GM12878 (cell line): Measurements from ENCODE around the gene TRMT10C. TPM values are rescaled to one million over a fixed set of nuclear protein-coding genes. Genes with fewer than 3 reads are reported as not detected.

Experiments used
- ATAC-seq: fragments of 200-7000 bp; cut with Tn5 transposase; 3 replicates; pipeline ENCODE4 v1.9.1; 2020; ENCODE audit warnings: mild to moderate bottlenecking, moderate library complexity
- BruUV-seq: library from RNA; stranded (reverse); fragments of 400-500 nt; replicated peaks from 2 replicates; lab custom pipeline; 2021; lab: Mats Ljungman, UMichigan
- CTCF ChIA-PET: fragments of 300-600 bp; sonication (Branson Sonifier 250); formaldehyde crosslinking; extraction: SDS; loops from one replicate; lab custom pipeline; 2021; ENCODE audit warnings: inconsistent platforms; lab: Yijun Ruan, JAX
- POLR2A ChIA-PET: fragments of 350-600 bp; formaldehyde crosslinking; extraction: SDS; loops from one replicate; lab custom pipeline; 2021; ENCODE audit warnings: inconsistent platforms; lab: Charles Lee
- RAD21 ChIA-PET: fragments of 300-600 bp; sonication (Branson Sonifier 250); formaldehyde crosslinking; loops from one replicate; lab custom pipeline; 2023; ENCODE audit warnings: antibody characterized with exemption; ENCODE audit not compliant: unreplicated experiment; lab: Charles Lee
- SMC1A ChIA-PET: fragments of 300-600 bp; sonication (Branson Sonifier 250); formaldehyde crosslinking; loops from one replicate; lab custom pipeline; 2023; ENCODE audit not compliant: unreplicated experiment, uncharacterized antibody; lab: Charles Lee
- DNase-seq: peaks from one replicate; pipeline ENCODE4 v3.0.0-alpha.2; 2011; ENCODE audit warnings: low read depth, low spot score
- FAIRE-seq: peaks from 3 replicates; lab custom pipeline; 2011; peaks lifted over from hg19 to GRCh38; lab: Jason Lieb, UNC
- H2AFZ ChIP-seq: 2 replicates; pipeline ENCODE4 v1.6.0; 2011; ENCODE audit warnings: low read depth, low read length, control low read depth; ENCODE audit not compliant: control insufficient read depth
- H3K27ac ChIP-seq: 2 replicates; pipeline ENCODE4 v1.5.1; 2011; ENCODE audit warnings: control low read depth; ENCODE audit not compliant: control insufficient read depth, insufficient read depth
- H3K27me3 ChIP-seq, 2 experiments: replicated peaks in 1 of 2; 2 replicates each; pipeline versions ENCODE4 v1.6.0 to v1.6.1; 2011; ENCODE audit warnings: low read length in 1 of 2; ENCODE audit not compliant: control insufficient read depth in 2 of 2, insufficient read depth in 2 of 2
- H3K36me3 ChIP-seq, 2 experiments: 2 replicates each; pipeline ENCODE4 v1.5.1; 2011; ENCODE audit warnings: low read length in 1 of 2; ENCODE audit not compliant: control insufficient read depth in 2 of 2, insufficient read depth in 2 of 2
- H3K4me1 ChIP-seq: 2 replicates; pipeline ENCODE4 v1.6.1; 2011; ENCODE audit warnings: mild to moderate bottlenecking, low read length, moderate library complexity, mixed read lengths; ENCODE audit not compliant: control insufficient read depth, insufficient read depth
- H3K4me2 ChIP-seq: 2 replicates; pipeline ENCODE4 v1.6.0; 2011; ENCODE audit warnings: control low read depth; ENCODE audit not compliant: control insufficient read depth, insufficient read depth
- H3K4me3 ChIP-seq: fragments of 200-600 bp; sonication (generic); 2 replicates; pipeline ENCODE4 v1.5.1; 2016
- H3K79me2 ChIP-seq: 2 replicates; pipeline ENCODE4 v1.6.0; 2011; ENCODE audit warnings: low read length; ENCODE audit not compliant: control insufficient read depth, insufficient read depth
- H3K9ac ChIP-seq: 2 replicates; pipeline ENCODE4 v1.8.0; 2011; ENCODE audit warnings: low read length, control low read depth, mixed read lengths; ENCODE audit not compliant: control insufficient read depth, insufficient read depth
- H3K9me3 ChIP-seq: replicated peaks from 3 replicates; pipeline ENCODE4 v1.5.1; 2011; ENCODE audit warnings: mild to moderate bottlenecking, low read length; ENCODE audit not compliant: control insufficient read depth, insufficient read depth
- H4K20me1 ChIP-seq: 2 replicates; pipeline ENCODE4 v1.6.0; 2011; ENCODE audit not compliant: control insufficient read depth, insufficient read depth
- CEBPZ ChIP-seq: fragments of 150-350 bp; IDR thresholded peaks from 2 replicates; pipeline ENCODE4 v1.6.1; 2016; ENCODE audit warnings: low read depth, low read length
- FOXM1 ChIP-seq: IDR thresholded peaks from 2 replicates; pipeline ENCODE4 v1.6.1; 2012; ENCODE audit warnings: low read depth, mild to moderate bottlenecking, inconsistent platforms, low read length, moderate library complexity
- KAT2A ChIP-seq: conservative IDR thresholded peaks from 2 replicates; pipeline ENCODE4 v1.6.1; 2011; ENCODE audit warnings: low read depth, low read length; ENCODE audit not compliant: control insufficient read depth
- MYC ChIP-seq: IDR thresholded peaks from 2 replicates; pipeline ENCODE4 v1.6.1; 2011; ENCODE audit warnings: mild to moderate bottlenecking, low read length, moderate library complexity, inconsistent platforms; ENCODE audit not compliant: insufficient read depth, insufficient replicate concordance, insufficient read length, severe bottlenecking
- POLR2AphosphoS2 ChIP-seq: IDR thresholded peaks from 2 replicates; pipeline ENCODE4 v1.6.1; 2011; ENCODE audit warnings: low read depth, mild to moderate bottlenecking, low read length, improper control_type of control experiment, moderate library complexity
- PRDM15 ChIP-seq: fragments of 450-650 bp; formaldehyde crosslinking; IDR thresholded peaks from 2 replicates; pipeline ENCODE4 v1.4.0; 2020; ENCODE audit warnings: mild to moderate bottlenecking, moderate library complexity
- RAD21 ChIP-seq: IDR thresholded peaks from 2 replicates; pipeline ENCODE4 v1.6.1; 2011; ENCODE audit warnings: mild to moderate bottlenecking, low read depth, low read length, moderate library complexity; ENCODE audit not compliant: insufficient read depth
- SIN3A ChIP-seq: IDR thresholded peaks from 2 replicates; pipeline ENCODE4 v1.6.1; 2012; ENCODE audit warnings: low read depth, low read length, improper control_type of control experiment
- ZBTB40 ChIP-seq: fragments of 450-650 bp; IDR thresholded peaks from 2 replicates; pipeline ENCODE4 v1.6.1; 2016; ENCODE audit warnings: mild to moderate bottlenecking, moderate library complexity, borderline replicate concordance
- WGBS: methylation state at CpG from one replicate; pipeline ENCODE4 v1.1.6; 2016; ENCODE audit warnings: low lambda C conversion rate; ENCODE audit not compliant: insufficient replicate concordance, insufficient coverage; ENCODE audit errors: missing lambda C conversion rate; 5-methylcytosine and 5-hydroxymethylcytosine counted together
- in situ Hi-C: fragments of 300-500 bp; cut with MboI; formaldehyde crosslinking; loops from 9 replicates; pipeline ENCODE4 v1.14.3; 2018; ENCODE audit warnings: mixed read lengths
- intact Hi-C: fragments of 100-400 bp; cut with micrococcal nuclease; formaldehyde crosslinking; loops from one replicate; pipeline ENCODE4 v1.14.2; 2022; ENCODE audit not compliant: unreplicated experiment
- polyA plus RNA-seq, 11 experiments: library from polyadenylated mRNA; depleted of rRNA in 4 of 11; unstranded in 6 of 11; stranded (reverse) in 5 of 11; fragments of >200 nt; fragmentation: Nextera tagmentation in 4 of 11; fragmentation: Illumina TruSeq in 1 of 11; extraction: Ambion mirVana in 4 of 11; extraction: Trizol in 1 of 11; gene quantifications; 1 replicate in 1 of 11; 2 replicates in 10 of 11; pipeline versions ENCODE4 v1.2.1 to v1.2.3, GENCODE V29; 2011 to 2016; ENCODE audit warnings: inconsistent platforms in 2 of 11, missing spikeins in 2 of 11, low read depth in 1 of 11
- total RNA-seq, 4 experiments: library from RNA; depleted of rRNA in 3 of 4; stranded (reverse); fragments of >200 nt in 3 of 4; fragmentation: Illumina TruSeq in 1 of 4; extraction: Trizol in 1 of 4; gene quantifications; 2 replicates each; pipeline versions ENCODE4 v1.2.1 to v1.2.3, GENCODE V29; 2013 to 2021

The TRMT10C gene
- total and polyA plus RNA-seq, 10 of the 15 experiments (the other 5 are each of a cell fraction or from before 2014, with no cell fraction given) = 33.0 to 82.1 (median 47.1) TPM

DNA sequence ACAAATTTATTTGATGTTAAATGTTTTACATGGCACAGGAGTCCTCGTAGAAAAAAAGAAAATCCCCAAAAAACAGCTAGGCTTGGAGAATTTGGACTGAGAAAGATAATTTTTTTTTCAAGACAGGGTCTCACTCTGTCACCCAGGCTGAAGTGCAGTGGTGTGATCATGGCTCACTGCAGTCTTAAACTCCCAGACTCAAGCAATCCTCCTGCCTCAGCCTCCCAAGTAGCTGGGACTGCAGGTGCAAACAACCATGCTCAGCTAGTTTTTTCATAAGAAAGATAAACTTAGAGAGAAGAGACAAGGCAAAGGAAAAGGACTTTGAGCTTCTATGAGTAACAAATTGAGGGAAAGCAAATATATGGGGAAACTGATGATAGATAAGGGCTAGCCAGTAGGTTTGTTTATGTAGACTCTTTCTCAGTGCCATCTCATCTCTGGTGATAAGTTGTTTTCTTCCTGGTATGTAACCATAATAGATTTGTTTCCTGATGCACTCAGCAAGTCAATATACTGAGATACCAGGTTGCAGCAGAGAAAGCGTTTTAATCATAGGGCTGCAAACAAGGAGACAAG lies 13.1 kb upstream of the TRMT10C start:
- intact Hi-C loops = no loop called here
- Histone ChIP-seq H3K9ac (no peak overlapping the region), H3K79me2 (no peaks in the 10 kb centered on the region), H3K4me1 (no peaks in the 10 kb centered on the region), H3K9me3 (no peaks in the 10 kb centered on the region), H3K4me3 (no peak overlapping the region), H3K4me2 (no peak overlapping the region), H3K36me3 (no peaks in the 10 kb centered on the region), H2AFZ (no peak overlapping the region), H3K27me3 (no peaks in the 10 kb centered on the region), H3K27ac (no peak overlapping the region), H4K20me1 (no peaks in the 10 kb centered on the region)
- TF ChIP-seq RAD21 (no peak), CEBPZ (no peak), KAT2A (no peak), PRDM15 (CRISPR knock-in tag) (no peak), FOXM1 (no peak), ZBTB40 (no peak), POLR2AphosphoS2 (no peak), MYC (no peak), SIN3A (no peak)
- 48% methylated on average over 2 of the region's 2 CpGs for WGBS
- in situ Hi-C loops = no loop called here
- ATAC-seq = no peak
- POLR2A ChIA-PET = interaction anchor here (0.6 kb wide), 1 partner anchor 110 kb away, joined by 5 read pairs; no protein-coding TSS in a partner anchor
- SMC1A ChIA-PET = interaction anchor here (1.0 kb wide), 1 partner anchor 13 kb away, joined by 3 read pairs; no protein-coding TSS in a partner anchor
- RAD21 ChIA-PET = no interaction called here
- FAIRE-seq = no peak
- BruUV-seq = no TSS peak
- CTCF ChIA-PET = no interaction called here
- no peak for DNase-seq
